ENCODE data around the gene E2F2. TPM values are rescaled to one million over a fixed set of nuclear protein-coding genes. Genes with fewer than 3 reads are reported as not detected.
A peak's percentile ranks its signal among the peaks of the same experiment; 100 is the strongest.
"Not testable (repeated sequence)": the region's sequence is repeated elsewhere in the genome, so short reads cannot be mapped to it uniquely, and the experiment has no call there.

Gene E2F2
- total RNA-seq, 1 donor from 2014 or later = 23.5 TPM

DNA sequence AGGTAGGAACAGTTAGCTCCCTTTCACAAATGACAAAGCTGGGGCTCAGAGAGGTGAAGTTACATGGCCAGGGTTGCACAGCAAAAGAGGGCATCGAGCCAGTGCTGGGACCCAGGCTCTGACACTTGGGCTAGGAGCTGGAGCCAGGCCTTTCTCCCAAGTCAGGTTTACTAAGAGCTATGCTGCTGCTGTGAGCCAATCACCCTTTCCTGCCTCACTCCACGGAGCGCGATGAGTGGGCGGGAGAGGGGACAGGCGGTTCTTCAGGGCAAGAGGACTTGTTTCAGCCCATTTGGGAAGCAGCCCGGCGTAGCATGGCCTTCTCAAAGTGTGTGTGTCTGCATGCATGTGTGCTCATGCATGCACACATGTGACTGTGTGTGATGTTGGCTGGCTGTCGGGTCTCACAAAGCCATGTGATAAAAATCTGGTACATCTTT is 17.7 kb upstream of the E2F2 start:
- Mint-ChIP-seq H3K9me3 (no peaks in the 10 kb centered on the region), H3K36me3 (ENCODE audit: low read depth) (no peaks in the 10 kb centered on the region), H3K27ac (ENCODE audit: unreplicated experiment) (no peak overlapping the region), H3K27me3 (ENCODE audit: low read depth) (no peaks in the 10 kb centered on the region), H3K4me1 (peaks cover 13% of the 10 kb centered on the region), H3K4me3 (no peak overlapping the region)
- no peak for DNase-seq (ENCODE audit: low read depth, low spot score)
- TF ChIP-seq, protein P1, sequence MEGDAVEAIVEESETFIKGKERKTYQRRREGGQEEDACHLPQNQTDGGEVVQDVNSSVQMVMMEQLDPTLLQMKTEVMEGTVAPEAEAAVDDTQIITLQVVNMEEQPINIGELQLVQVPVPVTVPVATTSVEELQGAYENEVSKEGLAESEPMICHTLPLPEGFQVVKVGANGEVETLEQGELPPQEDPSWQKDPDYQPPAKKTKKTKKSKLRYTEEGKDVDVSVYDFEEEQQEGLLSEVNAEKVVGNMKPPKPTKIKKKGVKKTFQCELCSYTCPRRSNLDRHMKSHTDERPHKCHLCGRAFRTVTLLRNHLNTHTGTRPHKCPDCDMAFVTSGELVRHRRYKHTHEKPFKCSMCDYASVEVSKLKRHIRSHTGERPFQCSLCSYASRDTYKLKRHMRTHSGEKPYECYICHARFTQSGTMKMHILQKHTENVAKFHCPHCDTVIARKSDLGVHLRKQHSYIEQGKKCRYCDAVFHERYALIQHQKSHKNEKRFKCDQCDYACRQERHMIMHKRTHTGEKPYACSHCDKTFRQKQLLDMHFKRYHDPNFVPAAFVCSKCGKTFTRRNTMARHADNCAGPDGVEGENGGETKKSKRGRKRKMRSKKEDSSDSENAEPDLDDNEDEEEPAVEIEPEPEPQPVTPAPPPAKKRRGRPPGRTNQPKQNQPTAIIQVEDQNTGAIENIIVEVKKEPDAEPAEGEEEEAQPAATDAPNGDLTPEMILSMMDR (conservative IDR thresholded peaks at IDR 0.05) = no peak

DNA sequence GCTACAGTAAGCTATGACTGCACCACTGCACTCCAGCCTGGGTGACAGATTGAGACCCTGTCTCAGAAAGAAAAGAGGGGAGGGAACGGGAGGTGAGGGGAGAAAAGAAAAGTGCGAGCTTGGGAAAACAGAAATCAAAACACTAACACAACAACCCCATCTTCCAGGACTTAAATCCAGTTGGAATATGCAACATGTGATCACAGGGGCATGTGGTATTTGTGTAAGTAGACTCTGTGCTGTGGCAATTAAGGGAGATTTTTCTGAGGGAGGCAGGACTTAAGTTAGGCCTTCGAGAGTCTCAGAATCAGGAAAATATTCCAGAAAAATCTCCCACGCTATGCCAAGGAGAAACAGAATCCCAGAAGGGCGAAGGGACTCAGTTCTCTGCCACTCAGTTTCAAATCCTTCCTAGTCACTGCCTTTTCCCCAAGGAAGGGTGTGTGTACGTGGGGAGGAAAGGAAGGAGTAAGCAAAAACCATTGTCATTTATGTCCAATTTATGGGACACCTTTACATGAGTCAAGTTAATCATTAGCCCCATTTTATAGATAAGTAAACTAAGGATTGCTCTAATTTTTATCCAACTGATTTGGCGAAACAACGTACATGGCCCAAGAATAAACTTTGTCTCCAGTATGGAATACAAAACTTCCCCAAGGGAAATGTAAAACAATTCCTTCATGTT is 16.0 kb upstream of the E2F2 start:
- no peaks in the 10 kb centered on the region for H3K27me3 Mint-ChIP-seq (ENCODE audit: low read depth)
- no peak for DNase-seq (ENCODE audit: low read depth, low spot score)
- H3K9me3 Mint-ChIP-seq = no peaks in the 10 kb centered on the region
- no peaks in the 10 kb centered on the region for H3K36me3 Mint-ChIP-seq (ENCODE audit: low read depth)
- TF ChIP-seq, protein P1 (conservative IDR thresholded peaks at IDR 0.05) = no peak
- H3K4me3 Mint-ChIP-seq = no peak overlapping the region
- H3K4me1 Mint-ChIP-seq = peaks cover 12% of the 10 kb centered on the region
- peak overlapping the region; percentile 75 for H3K27ac Mint-ChIP-seq (ENCODE audit: unreplicated experiment)

DNA sequence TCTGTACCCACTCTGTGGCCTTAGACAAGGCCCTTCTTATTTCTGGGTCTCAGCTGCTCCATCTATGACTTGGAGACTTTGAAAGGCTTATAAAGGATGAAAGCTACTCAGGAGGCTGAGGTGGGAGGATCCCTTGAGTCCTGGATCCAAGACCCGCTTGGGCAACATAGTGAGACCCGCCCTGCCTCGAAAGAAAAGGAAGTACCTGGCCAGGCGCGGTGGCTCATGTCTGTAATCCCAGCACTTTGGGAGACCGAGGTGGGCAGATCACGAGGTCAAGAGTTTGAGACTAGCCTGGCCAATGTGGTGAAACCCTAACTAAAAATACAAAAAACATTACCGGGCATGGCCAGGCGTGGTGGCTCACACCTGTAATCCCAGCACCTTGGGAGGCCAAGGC is 14.8 kb upstream of the E2F2 start:
- DNase-seq (ENCODE audit: low read depth, low spot score) = no peak
- peaks cover 12% of the 10 kb centered on the region for H3K4me1 Mint-ChIP-seq
- TF ChIP-seq, protein P1 (conservative IDR thresholded peaks at IDR 0.05) = no peak
- H3K27me3 Mint-ChIP-seq (ENCODE audit: low read depth) = no peaks in the 10 kb centered on the region
- H3K36me3 Mint-ChIP-seq (ENCODE audit: low read depth) = no peaks in the 10 kb centered on the region
- H3K27ac Mint-ChIP-seq (ENCODE audit: unreplicated experiment) = no peak overlapping the region
- no peak overlapping the region for H3K4me3 Mint-ChIP-seq
- no peaks in the 10 kb centered on the region for H3K9me3 Mint-ChIP-seq

DNA sequence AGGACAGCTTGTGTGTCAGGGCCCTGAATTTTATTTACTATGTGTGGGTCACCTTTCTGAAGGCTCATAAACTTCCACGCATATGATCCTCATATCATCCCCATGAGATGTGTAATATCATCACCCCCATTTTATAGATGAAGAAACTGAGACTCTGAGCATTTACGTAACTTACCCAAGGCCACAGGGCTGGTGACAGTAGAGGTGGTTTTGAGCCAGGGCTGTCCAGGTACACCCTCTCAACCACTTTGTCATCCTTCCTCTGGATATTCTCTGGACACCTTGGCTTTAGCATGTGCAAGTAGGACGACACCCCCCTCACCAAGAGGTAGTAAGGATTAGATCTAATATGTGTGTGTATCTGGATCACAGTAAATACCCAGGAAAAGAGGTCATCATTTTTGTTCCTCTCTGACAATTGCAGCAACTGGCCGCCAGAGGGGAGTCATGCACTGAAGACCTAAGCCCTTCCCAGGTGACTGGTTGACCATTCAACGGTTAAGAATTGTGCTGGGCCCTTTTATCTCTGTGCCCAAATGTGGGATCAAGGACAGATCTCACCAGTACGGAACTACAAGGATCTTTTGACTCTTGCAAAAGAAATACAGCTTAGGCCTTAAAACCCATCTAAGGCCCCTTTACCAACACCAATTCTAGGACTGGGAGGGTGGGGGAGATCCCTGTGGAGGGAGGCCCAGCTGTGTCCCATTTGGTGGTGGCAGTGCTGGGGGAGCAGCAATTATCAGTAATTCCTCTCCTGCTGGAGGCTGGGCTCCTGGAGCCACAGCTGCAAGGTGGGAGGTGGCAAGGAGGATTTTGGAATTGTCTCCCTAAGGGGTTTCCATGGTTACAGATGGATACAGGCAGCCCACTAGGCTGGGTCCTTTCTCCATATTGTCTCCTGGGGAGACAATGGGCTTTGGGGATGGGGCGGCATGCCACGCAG is 13.7 kb upstream of the E2F2 start:
- Mint-ChIP-seq H3K4me1 (peaks cover 15% of the 10 kb centered on the region), H3K4me3 (no peak overlapping the region), H3K27me3 (ENCODE audit: low read depth) (peaks cover 3% of the 10 kb centered on the region), H3K36me3 (ENCODE audit: low read depth) (no peaks in the 10 kb centered on the region), H3K27ac (ENCODE audit: unreplicated experiment) (no peak overlapping the region), H3K9me3 (no peaks in the 10 kb centered on the region)
- peak; percentile 74 for DNase-seq (ENCODE audit: low read depth, low spot score)
- TF ChIP-seq, protein P1 (conservative IDR thresholded peaks at IDR 0.05) = peak; percentile 96

DNA sequence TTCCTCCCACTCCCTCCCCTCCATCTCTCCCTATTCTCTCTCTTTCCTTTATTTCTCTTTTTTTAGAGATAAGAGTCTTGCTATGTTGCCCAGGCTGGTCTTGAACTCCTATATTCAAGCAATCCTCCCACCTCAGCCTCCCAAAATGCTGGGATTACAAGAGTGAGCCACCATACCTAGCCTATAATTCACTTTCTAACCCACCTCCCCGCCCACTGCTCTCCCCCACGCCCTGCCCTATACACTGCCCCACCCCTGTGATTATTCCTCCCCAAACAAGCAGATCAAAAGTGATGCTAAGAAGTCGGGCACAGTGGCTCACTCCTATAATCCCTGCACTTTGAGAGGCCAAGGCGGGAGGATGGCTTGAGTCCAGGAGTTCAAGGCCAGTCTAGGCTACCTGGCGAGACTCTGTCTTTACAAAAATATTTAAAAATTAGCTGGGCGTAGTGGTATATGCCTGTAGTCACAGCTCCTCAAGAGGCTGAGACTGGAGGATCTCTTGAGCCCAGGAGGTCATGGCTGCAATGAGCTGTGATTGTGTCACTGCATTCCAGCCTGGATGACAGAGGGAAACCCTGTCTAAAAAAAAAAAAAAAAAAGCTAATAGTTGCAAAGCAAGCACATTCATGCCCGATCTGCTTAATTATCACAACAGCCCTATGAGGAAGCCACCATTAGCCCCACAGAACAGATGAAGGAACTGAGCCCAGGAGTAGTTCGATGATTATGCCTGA is 12.8 kb upstream of the E2F2 start:
- DNase-seq (ENCODE audit: low read depth, low spot score) = no peak
- Mint-ChIP-seq H3K27me3 (ENCODE audit: low read depth) (peaks cover 4% of the 10 kb centered on the region), H3K36me3 (ENCODE audit: low read depth) (no peaks in the 10 kb centered on the region), H3K4me1 (peaks cover 13% of the 10 kb centered on the region), H3K4me3 (no peak overlapping the region), H3K9me3 (no peaks in the 10 kb centered on the region), H3K27ac (ENCODE audit: unreplicated experiment) (no peak overlapping the region)
- TF ChIP-seq, protein P1 (conservative IDR thresholded peaks at IDR 0.05) = no peak

DNA sequence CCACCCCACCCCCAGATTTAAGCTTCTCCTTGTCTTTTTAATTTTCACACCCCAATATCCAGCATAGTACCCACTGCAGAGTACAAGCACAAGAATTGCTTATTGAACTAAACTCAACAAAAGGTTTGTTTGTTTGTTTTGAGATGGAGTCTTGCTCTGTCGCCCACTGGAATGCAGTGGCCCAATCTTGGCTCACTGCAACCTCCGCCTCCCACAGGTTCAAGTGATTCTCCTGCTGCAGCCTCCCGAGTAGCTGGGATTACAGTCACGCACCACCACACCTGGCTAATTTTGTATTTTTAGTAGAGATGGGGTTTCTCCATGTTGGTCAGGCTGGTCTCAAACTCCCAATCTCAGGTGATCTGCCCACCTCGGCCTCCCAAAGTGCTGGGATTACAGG is 11.9 kb upstream of the E2F2 start:
- H3K4me3 Mint-ChIP-seq; DNase-seq (ENCODE audit: low read depth, low spot score); H3K27me3 Mint-ChIP-seq (ENCODE audit: low read depth); H3K9me3 Mint-ChIP-seq; H3K27ac Mint-ChIP-seq (ENCODE audit: unreplicated experiment); H3K36me3 Mint-ChIP-seq (ENCODE audit: low read depth): not testable (repeated sequence)
- H3K4me1 Mint-ChIP-seq = peaks cover 11% of the 10 kb centered on the region

Measured in neural crest cell (in vitro differentiated cells).